Uterus (tissue), 4 donors: Measurements from ENCODE around the gene VPS26B. TPM values are rescaled to one million over a fixed set of nuclear protein-coding genes. Genes with fewer than 3 reads are reported as not detected.

Experiments
- DNase-seq, 2 donors: peaks; one replicate each; pipeline ENCODE4 v3.0.0-alpha.2; 2019 to 2020
- H3K27ac ChIP-seq, 2 donors: fragments of 200-600 bp; sonication (generic); 1 replicate in 1 of 2; 2 replicates in 1 of 2; pipeline ENCODE4 v1.5.1; 2016 to 2018
- H3K27me3 ChIP-seq, 2 donors: fragments of 200-600 bp; sonication (generic); one replicate each; pipeline ENCODE4 v1.5.1; 2018 to 2019; ENCODE audit warnings: control low read depth in 1 of 2
- H3K36me3 ChIP-seq, 2 donors: fragments of 200-600 bp; sonication (generic); one replicate each; pipeline ENCODE4 v1.5.1; 2019; ENCODE audit warnings: control low read depth in 1 of 2
- H3K4me1 ChIP-seq, 2 donors: fragments of 200-600 bp; sonication (generic); one replicate each; pipeline ENCODE4 v1.5.1; 2018 to 2019; ENCODE audit warnings: control low read depth in 1 of 2
- H3K4me3 ChIP-seq, 2 donors: fragments of 200-600 bp; sonication (generic); 1 replicate in 1 of 2; 2 replicates in 1 of 2; pipeline ENCODE4 v1.5.1; 2018 to 2019; ENCODE audit warnings: mild to moderate bottlenecking in 1 of 2
- H3K9me3 ChIP-seq, 2 donors: fragments of 200-600 bp; sonication (generic); one replicate each; pipeline ENCODE4 v1.5.1; 2019; ENCODE audit warnings: control low read depth in 1 of 2
- CTCF ChIP-seq, 4 experiments: fragments of 200-600 bp in 2 of 4; fragments of 450-650 bp in 2 of 4; sonication (generic) in 2 of 4; IDR thresholded peaks; one replicate each; pipeline ENCODE4 v1.5.1; 2016 to 2019; ENCODE audit warnings: antibody characterized with exemption in 4 of 4, mild to moderate bottlenecking in 2 of 4, moderate library complexity in 1 of 4
- POLR2A ChIP-seq, 2 donors: fragments of 450-650 bp; IDR thresholded peaks; one replicate each; pipeline ENCODE4 v1.6.1; 2016; ENCODE audit warnings: antibody characterized with exemption in 2 of 2, mild to moderate bottlenecking in 1 of 2, moderate library complexity in 1 of 2
- intact Hi-C: fragments of 100-400 bp; cut with DNase I; formaldehyde crosslinking; loops from one replicate; pipeline ENCODE4 v1.15.1; 2023; ENCODE audit warnings: low total_unique reads
- total RNA-seq, 4 donors: library from RNA; depleted of rRNA in 3 of 4; stranded (reverse); fragments of >200 nt in 3 of 4; gene quantifications; one replicate each; pipeline versions ENCODE4 v1.1.0 to v1.2.4, GENCODE V29; 2014 to 2023
- donor health status: DM: yes; HTN: yes; CAD: no.

The VPS26B gene
- total RNA-seq, 4 donors from 2014 or later, result 10.6 to 46.5 (median 39.8) TPM

GRCh38 chr11:134292661-134293060 is 68.2 kb downstream of the VPS26B start:
- no peaks in the 10 kb centered on the region for H3K36me3 ChIP-seq
- intact Hi-C loops, result no loop called here
- no peak overlapping the region for H3K27ac ChIP-seq
- DNase-seq, result no peak
- no peaks in the 10 kb centered on the region for H3K9me3 ChIP-seq
- no peaks in the 10 kb centered on the region for H3K4me1 ChIP-seq
- TF ChIP-seq CTCF (IDR thresholded peaks at IDR 0.05) (no peak), POLR2A (IDR thresholded peaks at IDR 0.05) (no peak)
- H3K27me3 ChIP-seq, result no peaks in the 10 kb centered on the region
- H3K4me3 ChIP-seq, result no peak overlapping the region

- no peaks in the 10 kb centered on the region for H3K36me3 ChIP-seq
- H3K9me3 ChIP-seq, result no peaks in the 10 kb centered on the region
- TF ChIP-seq POLR2A (IDR thresholded peaks at IDR 0.05) (no peak), CTCF (IDR thresholded peaks at IDR 0.05) (no peak)
- no peak overlapping the region for H3K4me3 ChIP-seq
- no peak for DNase-seq
- no peak overlapping the region for H3K27ac ChIP-seq
- no peaks in the 10 kb centered on the region for H3K27me3 ChIP-seq
- intact Hi-C loops, result no loop called here
- H3K4me1 ChIP-seq, result no peaks in the 10 kb centered on the region
These were observed 68.9 kb downstream of the VPS26B start for GRCh38 chr11:134293119-134294113.

GRCh38 chr11:134294664-134295063 is 70.2 kb downstream of the VPS26B start:
- no peaks in the 10 kb centered on the region for H3K27me3 ChIP-seq
- no peak for DNase-seq
- H3K9me3 ChIP-seq, result no peaks in the 10 kb centered on the region
- intact Hi-C loops, result no loop called here
- H3K4me1 ChIP-seq, result no peaks in the 10 kb centered on the region
- no peak overlapping the region for H3K27ac ChIP-seq
- no peaks in the 10 kb centered on the region for H3K36me3 ChIP-seq
- no peak overlapping the region for H3K4me3 ChIP-seq
- TF ChIP-seq POLR2A (IDR thresholded peaks at IDR 0.05), result no peak
- TF ChIP-seq CTCF (IDR thresholded peaks at IDR 0.05), result no peak

Other genes starting within 250 kb of the VPS26B start
- gene JAM3, start 155.6 kb upstream of the VPS26B start, total RNA-seq, result 10 to 100 TPM; 51.7 to 86.7 (median 68.1) TPM
- gene NCAPD3, start 704 bp upstream of the VPS26B start, total RNA-seq, result 10 to 100 TPM in 2 of 4 donors, 1 to 10 TPM in 2; 6.4 to 27.1 (median 9.9) TPM
- 100 to 1,000 TPM in 1 of 4 donors, 10 to 100 TPM in 3; 49.8 to 143 (median 53.6) TPM for gene THYN1, start 28.7 kb downstream of the VPS26B start, total RNA-seq
- 10 to 100 TPM; 16.5 to 26.5 (median 21.5) TPM for gene ACAD8, start 28.9 kb downstream of the VPS26B start, total RNA-seq
- 1 to 10 TPM in 2 of 4 donors, not detected in 2; 1.4 to 7.2 TPM for gene GLB1L3, start 51.7 kb downstream of the VPS26B start, total RNA-seq
- gene GLB1L2, start 107.3 kb downstream of the VPS26B start, total RNA-seq, result 10 to 100 TPM in 2 of 4 donors, 1 to 10 TPM in 2; 5.0 to 28.2 (median 16.7) TPM
- under 1 TPM in 2 of 4 donors, not detected in 2; 0.40 to 0.76 TPM for gene B3GAT1, start 187.6 kb downstream of the VPS26B start, total RNA-seq